Ishikawa (cell line): ENCODE results near the gene LAMB1.
A peak's percentile ranks its signal among the peaks of the same experiment; 100 is the strongest.

Experiments used
- CEBPB ChIP-seq: IDR thresholded peaks from 2 replicates; pipeline ENCODE4 v1.6.1; 2012
- CREB1 ChIP-seq: IDR thresholded peaks from 2 replicates; pipeline ENCODE4 v1.6.1; 2012; ENCODE audit warnings: low read depth
- EGR1 ChIP-seq: IDR thresholded peaks from 2 replicates; pipeline ENCODE4 v1.6.1; 2012
- EP300 ChIP-seq: IDR thresholded peaks from 2 replicates; pipeline ENCODE4 v1.6.1; 2012; ENCODE audit warnings: borderline replicate concordance
- FOXM1 ChIP-seq: IDR thresholded peaks from 2 replicates; pipeline ENCODE4 v1.6.1; 2012; ENCODE audit warnings: low read depth, borderline replicate concordance
- MAX ChIP-seq: IDR thresholded peaks from 2 replicates; pipeline ENCODE4 v1.6.1; 2012
- NFIC ChIP-seq: IDR thresholded peaks from 2 replicates; pipeline ENCODE4 v1.6.1; 2012
- RAD21 ChIP-seq: IDR thresholded peaks from 2 replicates; pipeline ENCODE4 v1.6.1; 2012; ENCODE audit warnings: low read depth
- REST ChIP-seq: IDR thresholded peaks from 2 replicates; pipeline ENCODE4 v1.6.1; 2012; ENCODE audit warnings: low read depth, mild to moderate bottlenecking
- TAF1 ChIP-seq: IDR thresholded peaks from 2 replicates; pipeline ENCODE4 v1.6.1; 2012; ENCODE audit warnings: low read depth, mild to moderate bottlenecking
- TCF12 ChIP-seq: IDR thresholded peaks from 2 replicates; pipeline ENCODE4 v1.6.1; 2012; ENCODE audit warnings: low read depth
- TEAD4 ChIP-seq: IDR thresholded peaks from 2 replicates; pipeline ENCODE4 v1.6.1; 2012
- USF1 ChIP-seq: IDR thresholded peaks from 2 replicates; pipeline ENCODE4 v1.6.1; 2012
- YY1 ChIP-seq: IDR thresholded peaks from 2 replicates; pipeline ENCODE4 v1.6.1; 2012; ENCODE audit warnings: low read depth
- ZBTB7A ChIP-seq: IDR thresholded peaks from 2 replicates; pipeline ENCODE4 v1.6.1; 2012; ENCODE audit warnings: low read depth

Gene LAMB1

GRCh38 chr7:107998660-107999480 lies 4.1 kb downstream of the LAMB1 start:
- TF ChIP-seq MAX = no peak
- no peak for TF ChIP-seq NFIC
- TF ChIP-seq TEAD4 = no peak
- TF ChIP-seq RAD21 = no peak
- TF ChIP-seq CREB1 = no peak
- TF ChIP-seq REST = no peak
- TF ChIP-seq TCF12 = no peak
- no peak for TF ChIP-seq EGR1
- TF ChIP-seq YY1 = no peak
- no peak for TF ChIP-seq TAF1
- TF ChIP-seq EP300 = no peak
- TF ChIP-seq FOXM1 = no peak
- no peak for TF ChIP-seq USF1
- TF ChIP-seq CEBPB = no peak
- no peak for TF ChIP-seq ZBTB7A

GRCh38 chr7:107998150-107998549 lies 4.8 kb downstream of the LAMB1 start:
- TF ChIP-seq TEAD4 = no peak
- TF ChIP-seq MAX = no peak
- no peak for TF ChIP-seq ZBTB7A
- TF ChIP-seq FOXM1 = no peak

- TF ChIP-seq YY1 (no peak), CEBPB (no peak), CREB1 (no peak)
These were observed 6.7 kb downstream of the LAMB1 start for GRCh38 chr7:107996072-107996882.

- TF ChIP-seq TCF12 (no peak), TEAD4 (peak; percentile 8; the same call in 1 of the 2 replicates), CEBPB (no peak), EGR1 (peak; percentile 57; the same call in 1 of the 2 replicates), NFIC (peak; percentile 88)
These were observed 7.5 kb downstream of the LAMB1 start for GRCh38 chr7:107995184-107996071.

GRCh38 chr7:107994421-107995030 lies 8.4 kb downstream of the LAMB1 start:
- TF ChIP-seq MAX (no peak), EP300 (no peak), CREB1 (no peak), EGR1 (no peak), ZBTB7A (no peak), NFIC (no peak), YY1 (no peak), TEAD4 (no peak), FOXM1 (no peak), REST (no peak), RAD21 (no peak), TAF1 (no peak)
